ENCODE results near the gene PLA2G6. TPM values are rescaled to one million over a fixed set of nuclear protein-coding genes. Genes with fewer than 3 reads are reported as not detected.
A peak's percentile ranks its signal among the peaks of the same experiment; 100 is the strongest.

Gene PLA2G6
- total and polyA plus RNA-seq, 2 of the 13 experiments (the other 11 are each of a cell fraction or from before 2014, with no cell fraction given) = 4.8 to 11.5 TPM

DNA sequence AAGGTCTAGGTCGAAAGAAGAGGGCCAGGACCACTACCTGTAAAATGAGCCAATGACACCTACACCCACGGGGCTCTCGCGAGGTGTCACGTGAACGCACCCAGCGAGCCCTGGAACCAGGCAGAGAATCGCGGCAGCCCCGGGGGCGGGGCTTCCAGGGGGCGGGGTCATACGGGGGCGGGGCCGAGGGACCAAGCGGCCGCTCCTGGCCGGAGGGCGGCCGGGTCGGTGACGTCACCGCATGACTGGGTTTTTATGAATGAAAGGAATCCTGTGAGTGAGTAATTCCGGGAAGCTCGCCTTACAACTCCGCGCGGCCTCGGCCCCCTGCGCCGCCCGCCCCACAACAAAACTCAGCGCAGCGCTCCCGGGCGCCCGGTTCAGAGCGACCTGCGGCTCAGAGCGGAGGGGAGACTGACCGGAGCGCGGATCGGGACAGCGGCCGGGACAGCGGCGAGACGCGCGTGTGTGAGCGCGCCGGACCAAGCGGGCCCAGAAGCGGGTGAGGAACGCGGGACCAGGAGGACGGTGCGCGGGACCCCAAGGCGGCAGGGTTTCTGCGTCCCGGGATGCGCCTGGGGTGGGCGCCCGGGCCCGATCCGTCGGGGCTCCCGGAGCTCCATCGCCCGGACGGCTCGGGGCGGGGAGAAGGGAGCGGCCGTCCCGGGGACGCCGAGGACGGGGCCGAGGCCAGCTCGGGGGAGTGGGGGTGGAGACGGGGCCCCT, 20.2 kb upstream of the PLA2G6 start, which contains the start of gene MAFF (continued):
- TF ChIP-seq, protein P1, sequence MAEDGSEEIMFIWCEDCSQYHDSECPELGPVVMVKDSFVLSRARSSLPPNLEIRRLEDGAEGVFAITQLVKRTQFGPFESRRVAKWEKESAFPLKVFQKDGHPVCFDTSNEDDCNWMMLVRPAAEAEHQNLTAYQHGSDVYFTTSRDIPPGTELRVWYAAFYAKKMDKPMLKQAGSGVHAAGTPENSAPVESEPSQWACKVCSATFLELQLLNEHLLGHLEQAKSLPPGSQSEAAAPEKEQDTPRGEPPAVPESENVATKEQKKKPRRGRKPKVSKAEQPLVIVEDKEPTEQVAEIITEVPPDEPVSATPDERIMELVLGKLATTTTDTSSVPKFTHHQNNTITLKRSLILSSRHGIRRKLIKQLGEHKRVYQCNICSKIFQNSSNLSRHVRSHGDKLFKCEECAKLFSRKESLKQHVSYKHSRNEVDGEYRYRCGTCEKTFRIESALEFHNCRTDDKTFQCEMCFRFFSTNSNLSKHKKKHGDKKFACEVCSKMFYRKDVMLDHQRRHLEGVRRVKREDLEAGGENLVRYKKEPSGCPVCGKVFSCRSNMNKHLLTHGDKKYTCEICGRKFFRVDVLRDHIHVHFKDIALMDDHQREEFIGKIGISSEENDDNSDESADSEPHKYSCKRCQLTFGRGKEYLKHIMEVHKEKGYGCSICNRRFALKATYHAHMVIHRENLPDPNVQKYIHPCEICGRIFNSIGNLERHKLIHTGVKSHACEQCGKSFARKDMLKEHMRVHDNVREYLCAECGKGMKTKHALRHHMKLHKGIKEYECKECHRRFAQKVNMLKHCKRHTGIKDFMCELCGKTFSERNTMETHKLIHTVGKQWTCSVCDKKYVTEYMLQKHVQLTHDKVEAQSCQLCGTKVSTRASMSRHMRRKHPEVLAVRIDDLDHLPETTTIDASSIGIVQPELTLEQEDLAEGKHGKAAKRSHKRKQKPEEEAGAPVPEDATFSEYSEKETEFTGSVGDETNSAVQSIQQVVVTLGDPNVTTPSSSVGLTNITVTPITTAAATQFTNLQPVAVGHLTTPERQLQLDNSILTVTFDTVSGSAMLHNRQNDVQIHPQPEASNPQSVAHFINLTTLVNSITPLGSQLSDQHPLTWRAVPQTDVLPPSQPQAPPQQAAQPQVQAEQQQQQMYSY (CRISPR knock-in tag; IDR thresholded peaks at IDR 0.05) = peak; percentile 64; the same call in 1 of the 2 replicates
- no peak for TF ChIP-seq ZBTB46 (CRISPR knock-in tag; IDR thresholded peaks at IDR 0.05; ENCODE audit: borderline replicate concordance)
- TF ChIP-seq ZNF180 (CRISPR knock-in tag; IDR thresholded peaks at IDR 0.05; ENCODE audit: borderline replicate concordance, low read depth) = no peak
- no peak for TF ChIP-seq CSRNP2 (CRISPR knock-in tag; conservative IDR thresholded peaks at IDR 0.05; ENCODE audit: low read depth)
- TF ChIP-seq ZMYM4 (CRISPR knock-in tag; IDR thresholded peaks at IDR 0.05) = peak; percentile 18; the same call in 1 of the 2 replicates
- no peak; the same call in 1 of the 2 replicates for TF ChIP-seq SMAD3 (CRISPR knock-in tag; IDR thresholded peaks at IDR 0.05)
- TF ChIP-seq CREB1 (IDR thresholded peaks at IDR 0.05) = peak; percentile 99
- 0 out of 2 replicates have a peak, but pooled peaks have one; percentile 15 for TF ChIP-seq CREB1 (CRISPR knock-in tag; IDR thresholded peaks at IDR 0.05)
- 0 out of 2 replicates have a peak, but pooled peaks have one; percentile 54 for TF ChIP-seq ZNF670 (CRISPR knock-in tag; IDR thresholded peaks at IDR 0.05; ENCODE audit: borderline replicate concordance)
- no peak for TF ChIP-seq ZNF335 (CRISPR knock-in tag; IDR thresholded peaks at IDR 0.05)
- TF ChIP-seq ZNF782 (CRISPR knock-in tag; IDR thresholded peaks at IDR 0.05; ENCODE audit: borderline replicate concordance) = 0 out of 2 replicates have a peak, but pooled peaks have one; percentile 24
- TF ChIP-seq, protein P2, sequence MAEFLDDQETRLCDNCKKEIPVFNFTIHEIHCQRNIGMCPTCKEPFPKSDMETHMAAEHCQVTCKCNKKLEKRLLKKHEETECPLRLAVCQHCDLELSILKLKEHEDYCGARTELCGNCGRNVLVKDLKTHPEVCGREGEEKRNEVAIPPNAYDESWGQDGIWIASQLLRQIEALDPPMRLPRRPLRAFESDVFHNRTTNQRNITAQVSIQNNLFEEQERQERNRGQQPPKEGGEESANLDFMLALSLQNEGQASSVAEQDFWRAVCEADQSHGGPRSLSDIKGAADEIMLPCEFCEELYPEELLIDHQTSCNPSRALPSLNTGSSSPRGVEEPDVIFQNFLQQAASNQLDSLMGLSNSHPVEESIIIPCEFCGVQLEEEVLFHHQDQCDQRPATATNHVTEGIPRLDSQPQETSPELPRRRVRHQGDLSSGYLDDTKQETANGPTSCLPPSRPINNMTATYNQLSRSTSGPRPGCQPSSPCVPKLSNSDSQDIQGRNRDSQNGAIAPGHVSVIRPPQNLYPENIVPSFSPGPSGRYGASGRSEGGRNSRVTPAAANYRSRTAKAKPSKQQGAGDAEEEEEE (CRISPR knock-in tag; IDR thresholded peaks at IDR 0.05; ENCODE audit: borderline replicate concordance) = no peak
- 0 out of 2 replicates have a peak, but pooled peaks have one; percentile 4 for TF ChIP-seq SIX4 (CRISPR knock-in tag; IDR thresholded peaks at IDR 0.05)
- TF ChIP-seq ZNF143 (CRISPR knock-in tag; IDR thresholded peaks at IDR 0.05) = no peak
- TF ChIP-seq, protein P3, sequence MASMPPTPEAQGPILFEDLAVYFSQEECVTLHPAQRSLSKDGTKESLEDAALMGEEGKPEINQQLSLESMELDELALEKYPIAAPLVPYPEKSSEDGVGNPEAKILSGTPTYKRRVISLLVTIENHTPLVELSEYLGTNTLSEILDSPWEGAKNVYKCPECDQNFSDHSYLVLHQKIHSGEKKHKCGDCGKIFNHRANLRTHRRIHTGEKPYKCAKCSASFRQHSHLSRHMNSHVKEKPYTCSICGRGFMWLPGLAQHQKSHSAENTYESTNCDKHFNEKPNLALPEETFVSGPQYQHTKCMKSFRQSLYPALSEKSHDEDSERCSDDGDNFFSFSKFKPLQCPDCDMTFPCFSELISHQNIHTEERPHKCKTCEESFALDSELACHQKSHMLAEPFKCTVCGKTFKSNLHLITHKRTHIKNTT (CRISPR knock-in tag; IDR thresholded peaks at IDR 0.05) = no peak
- TF ChIP-seq ZBTB1 (CRISPR knock-in tag; IDR thresholded peaks at IDR 0.05; ENCODE audit: borderline replicate concordance) = no peak
- no peak for TF ChIP-seq SRSF4 (IDR thresholded peaks at IDR 0.05; ENCODE audit: low read depth, low read length, poor library complexity, severe bottlenecking)
- TF ChIP-seq ZNF781 (CRISPR knock-in tag; IDR thresholded peaks at IDR 0.05; ENCODE audit: borderline replicate concordance, not compliant biosample characterization) = no peak
